Neural cell (in vitro differentiated cells): ENCODE measurements around the gene ZNRD2.

ENCODE experiments used
- EZH2 ChIP-seq: fragments of 200-600, 300-800 bp; shearing (Covaris generic), sonication (generic); IDR thresholded peaks from 2 replicates; pipeline ENCODE4 v1.6.1; 2014; ENCODE audit warnings: antibody characterized with exemption, low read length, borderline replicate concordance, mild to moderate bottlenecking; ENCODE audit not compliant: insufficient read depth, poor library complexity, severe bottlenecking
- RAD21 ChIP-seq: fragments of 450-650 bp; conservative IDR thresholded peaks from 2 replicates; pipeline ENCODE4 v1.6.1; 2014; ENCODE audit warnings: antibody characterized with exemption, mild to moderate bottlenecking, moderate library complexity
- SMC3 ChIP-seq: fragments of 450-650 bp; conservative IDR thresholded peaks from 2 replicates; pipeline ENCODE4 v1.6.1; 2014; ENCODE audit warnings: antibody characterized with exemption, mild to moderate bottlenecking, moderate library complexity; ENCODE audit not compliant: poor library complexity
- TF ChIP-seq, protein P1 (sequence below): fragments of 450-650 bp; IDR thresholded peaks from 2 replicates; pipeline ENCODE4 v1.5.1; 2014; ENCODE audit warnings: antibody characterized with exemption, mild to moderate bottlenecking, moderate library complexity; ENCODE audit not compliant: poor library complexity, severe bottlenecking

DNA sequence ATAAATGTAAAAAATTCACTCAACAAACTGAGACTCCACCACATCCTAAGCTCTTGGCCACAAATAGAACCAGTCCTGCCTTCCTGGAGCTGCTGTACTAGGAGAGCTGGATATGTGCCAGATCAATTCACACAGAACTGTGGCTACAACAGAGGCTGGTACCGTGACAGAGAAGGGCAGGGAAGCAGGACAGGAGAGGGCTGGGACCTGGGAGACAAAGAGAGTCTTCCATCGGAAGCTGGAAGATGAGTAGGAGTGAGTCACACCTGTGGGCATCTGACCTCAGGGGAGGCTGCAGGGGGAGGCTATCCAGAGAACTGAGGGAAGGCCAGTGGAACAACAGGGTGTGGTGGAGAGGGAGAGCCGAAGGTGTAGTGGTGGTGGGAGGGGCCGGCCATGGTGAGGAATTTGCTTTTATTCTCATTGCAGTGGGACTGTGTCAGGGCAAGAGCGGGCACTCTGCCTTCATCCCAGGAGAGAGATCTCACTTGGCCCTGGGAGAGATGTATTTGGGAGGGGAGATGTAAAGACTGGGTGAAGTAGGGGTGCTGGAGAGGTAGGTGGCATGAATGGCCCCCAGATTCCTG is 10.2 kb upstream of the ZNRD2 start:
- TF ChIP-seq, protein P1, sequence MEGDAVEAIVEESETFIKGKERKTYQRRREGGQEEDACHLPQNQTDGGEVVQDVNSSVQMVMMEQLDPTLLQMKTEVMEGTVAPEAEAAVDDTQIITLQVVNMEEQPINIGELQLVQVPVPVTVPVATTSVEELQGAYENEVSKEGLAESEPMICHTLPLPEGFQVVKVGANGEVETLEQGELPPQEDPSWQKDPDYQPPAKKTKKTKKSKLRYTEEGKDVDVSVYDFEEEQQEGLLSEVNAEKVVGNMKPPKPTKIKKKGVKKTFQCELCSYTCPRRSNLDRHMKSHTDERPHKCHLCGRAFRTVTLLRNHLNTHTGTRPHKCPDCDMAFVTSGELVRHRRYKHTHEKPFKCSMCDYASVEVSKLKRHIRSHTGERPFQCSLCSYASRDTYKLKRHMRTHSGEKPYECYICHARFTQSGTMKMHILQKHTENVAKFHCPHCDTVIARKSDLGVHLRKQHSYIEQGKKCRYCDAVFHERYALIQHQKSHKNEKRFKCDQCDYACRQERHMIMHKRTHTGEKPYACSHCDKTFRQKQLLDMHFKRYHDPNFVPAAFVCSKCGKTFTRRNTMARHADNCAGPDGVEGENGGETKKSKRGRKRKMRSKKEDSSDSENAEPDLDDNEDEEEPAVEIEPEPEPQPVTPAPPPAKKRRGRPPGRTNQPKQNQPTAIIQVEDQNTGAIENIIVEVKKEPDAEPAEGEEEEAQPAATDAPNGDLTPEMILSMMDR: no peak
- TF ChIP-seq SMC3 (no peak), RAD21 (no peak), EZH2 (no peak)
